Measurements from ENCODE around the gene RORC.
"Not testable (repeated sequence)": the region's sequence is repeated elsewhere in the genome, so short reads cannot be mapped to it uniquely, and the experiment has no call there.

The RORC gene

DNA sequence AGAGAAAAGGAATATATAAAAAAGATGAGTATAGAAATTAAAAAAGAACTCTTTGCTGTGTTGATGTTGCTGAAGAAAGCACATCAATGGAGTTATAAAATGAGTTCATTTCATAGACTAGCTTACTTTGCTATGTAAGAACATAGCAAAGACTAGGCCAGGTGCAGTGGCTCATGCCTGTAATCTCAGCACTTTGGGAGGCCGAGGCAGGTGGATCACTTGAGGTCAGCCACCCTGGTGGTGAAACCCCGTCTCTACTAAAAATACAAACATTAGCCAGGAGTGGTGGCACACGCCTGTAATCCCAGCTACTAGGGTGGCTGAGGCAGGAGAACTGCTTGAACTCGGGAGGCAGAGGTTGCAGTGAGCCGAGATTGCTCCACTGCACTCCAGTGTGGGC, 49.6 kb downstream of the RORC start:
- not testable (repeated sequence) for H3K4me1 ChIP-seq (ENCODE audit: insufficient read depth, low read length); H3K9ac ChIP-seq (ENCODE audit: low read depth, low read length); H3K27ac ChIP-seq (ENCODE audit: low read depth, low read length); H3K27me3 ChIP-seq (ENCODE audit: insufficient read depth, low read length); H3K4me3 ChIP-seq (ENCODE audit: low read length); H3K9me3 ChIP-seq (ENCODE audit: insufficient read depth, low read depth, low read length)
- WGBS, result 83% methylated on average over 5 of the region's 5 CpGs
- peaks cover 36% of the 10 kb centered on the region for H3K36me3 ChIP-seq (ENCODE audit: insufficient read depth, low read length)

DNA sequence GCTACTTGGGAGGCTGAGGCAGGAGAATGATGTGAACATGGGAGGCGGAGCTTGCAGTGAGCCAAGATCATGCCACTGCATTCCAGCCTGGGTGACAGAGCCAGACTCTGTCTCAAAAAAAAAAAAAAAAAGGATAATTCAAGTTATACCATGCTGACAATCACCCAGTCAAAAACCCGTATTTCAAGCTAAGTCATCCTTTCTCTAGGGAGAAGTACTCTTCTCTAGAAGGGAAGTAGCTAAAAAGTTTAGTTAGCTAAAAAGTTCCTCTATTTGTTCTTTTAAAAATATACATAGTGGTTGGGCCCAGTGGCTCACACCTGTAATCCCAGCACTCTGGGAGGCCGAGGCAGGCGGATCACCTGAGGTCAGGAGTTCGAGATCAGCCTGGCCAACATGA, 50.9 kb downstream of the RORC start:
- H3K9ac ChIP-seq (ENCODE audit: low read depth, low read length); H3K4me3 ChIP-seq (ENCODE audit: low read length); H3K4me1 ChIP-seq (ENCODE audit: insufficient read depth, low read length); H3K27me3 ChIP-seq (ENCODE audit: insufficient read depth, low read length); H3K27ac ChIP-seq (ENCODE audit: low read depth, low read length); H3K9me3 ChIP-seq (ENCODE audit: insufficient read depth, low read depth, low read length): not testable (repeated sequence)
- 95% methylated on average over 4 of the region's 5 CpGs for WGBS
- H3K36me3 ChIP-seq (ENCODE audit: insufficient read depth, low read length), result peaks cover 48% of the 10 kb centered on the region

DNA sequence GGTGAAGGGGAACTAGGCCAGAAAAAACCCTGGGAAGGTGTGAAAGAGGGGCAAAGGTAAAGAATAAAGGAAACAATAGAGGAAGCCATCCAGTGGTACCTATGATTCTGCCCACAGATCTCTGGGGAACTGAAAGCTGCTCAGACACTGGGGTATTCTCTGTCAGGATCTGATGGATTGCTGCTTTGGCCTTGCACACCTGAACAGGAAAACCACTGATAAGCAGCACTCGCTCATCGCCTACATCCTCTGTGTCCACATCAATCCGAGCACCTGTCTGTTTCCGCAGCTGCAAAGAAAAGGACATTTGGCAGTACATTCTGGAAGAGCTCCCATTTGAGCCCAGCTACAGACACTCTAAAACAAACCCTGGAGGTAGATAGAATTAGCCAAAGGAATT, 51.8 kb downstream of the RORC start:
- Histone ChIP-seq H3K4me3 (ENCODE audit: low read length) (no peak overlapping the region), H3K4me1 (ENCODE audit: insufficient read depth, low read length) (no peaks in the 10 kb centered on the region), H3K9ac (ENCODE audit: low read depth, low read length) (no peak overlapping the region), H3K36me3 (ENCODE audit: insufficient read depth, low read length) (peaks cover 57% of the 10 kb centered on the region), H3K9me3 (ENCODE audit: insufficient read depth, low read depth, low read length) (no peaks in the 10 kb centered on the region), H3K27me3 (ENCODE audit: insufficient read depth, low read length) (no peaks in the 10 kb centered on the region), H3K27ac (ENCODE audit: low read depth, low read length) (no peak overlapping the region)
- over 99% methylated on average over 4 of the region's 4 CpGs for WGBS

DNA sequence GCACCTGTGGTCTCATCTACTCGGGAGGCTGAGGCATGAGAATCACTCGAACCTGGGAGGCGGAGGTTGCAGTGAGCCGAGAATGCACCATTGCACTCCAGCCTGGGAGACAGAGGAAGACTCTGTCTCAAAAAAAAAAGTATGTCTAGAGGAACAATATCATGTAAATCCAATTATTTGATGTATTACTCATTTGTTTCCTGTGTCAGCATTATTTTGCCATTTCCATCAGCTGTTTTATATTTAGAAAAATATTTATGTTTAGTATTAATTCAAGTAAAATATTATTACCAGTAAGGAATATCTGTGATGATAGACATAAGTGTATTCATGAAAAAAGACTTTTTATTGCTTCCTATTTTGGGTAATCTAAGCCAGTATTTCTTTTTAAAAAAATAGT, 54.3 kb downstream of the RORC start:
- Histone ChIP-seq H3K4me3 (ENCODE audit: low read length) (no peak overlapping the region), H3K9me3 (ENCODE audit: insufficient read depth, low read depth, low read length) (no peaks in the 10 kb centered on the region), H3K27me3 (ENCODE audit: insufficient read depth, low read length) (no peaks in the 10 kb centered on the region), H3K9ac (ENCODE audit: low read depth, low read length) (no peak overlapping the region), H3K4me1 (ENCODE audit: insufficient read depth, low read length) (no peaks in the 10 kb centered on the region), H3K27ac (ENCODE audit: low read depth, low read length) (no peak overlapping the region), H3K36me3 (ENCODE audit: insufficient read depth, low read length) (peaks cover 65% of the 10 kb centered on the region)
- 85% methylated on average over 4 of the region's 4 CpGs for WGBS

DNA sequence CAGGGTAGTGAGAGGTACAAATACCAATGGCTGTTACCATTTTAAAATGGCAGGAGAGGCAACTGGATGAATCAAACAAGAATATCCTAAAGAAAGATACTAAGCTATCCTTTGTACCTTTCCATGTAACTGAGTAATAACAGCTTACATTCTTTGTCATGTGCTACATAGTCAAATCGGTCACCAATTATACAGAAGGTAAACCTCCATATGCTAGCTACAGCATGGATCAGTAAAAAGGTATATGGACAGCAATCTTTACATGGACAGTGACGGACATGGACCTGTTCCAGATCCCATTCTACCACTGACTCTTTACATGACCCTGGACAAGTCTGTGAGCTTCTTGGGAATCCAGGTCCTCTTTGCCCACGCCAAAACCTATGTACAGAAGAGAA, 54.9 kb downstream of the RORC start:
- 88% methylated on average over 3 of the region's 3 CpGs for WGBS
- no peaks in the 10 kb centered on the region for H3K4me1 ChIP-seq (ENCODE audit: insufficient read depth, low read length)
- peaks cover 62% of the 10 kb centered on the region for H3K36me3 ChIP-seq (ENCODE audit: insufficient read depth, low read length)
- H3K27me3 ChIP-seq (ENCODE audit: insufficient read depth, low read length), result no peaks in the 10 kb centered on the region
- no peaks in the 10 kb centered on the region for H3K9me3 ChIP-seq (ENCODE audit: insufficient read depth, low read depth, low read length)
- no peak overlapping the region for H3K27ac ChIP-seq (ENCODE audit: low read depth, low read length)
- no peak overlapping the region for H3K4me3 ChIP-seq (ENCODE audit: low read length)
- H3K9ac ChIP-seq (ENCODE audit: low read depth, low read length), result no peak overlapping the region

DNA sequence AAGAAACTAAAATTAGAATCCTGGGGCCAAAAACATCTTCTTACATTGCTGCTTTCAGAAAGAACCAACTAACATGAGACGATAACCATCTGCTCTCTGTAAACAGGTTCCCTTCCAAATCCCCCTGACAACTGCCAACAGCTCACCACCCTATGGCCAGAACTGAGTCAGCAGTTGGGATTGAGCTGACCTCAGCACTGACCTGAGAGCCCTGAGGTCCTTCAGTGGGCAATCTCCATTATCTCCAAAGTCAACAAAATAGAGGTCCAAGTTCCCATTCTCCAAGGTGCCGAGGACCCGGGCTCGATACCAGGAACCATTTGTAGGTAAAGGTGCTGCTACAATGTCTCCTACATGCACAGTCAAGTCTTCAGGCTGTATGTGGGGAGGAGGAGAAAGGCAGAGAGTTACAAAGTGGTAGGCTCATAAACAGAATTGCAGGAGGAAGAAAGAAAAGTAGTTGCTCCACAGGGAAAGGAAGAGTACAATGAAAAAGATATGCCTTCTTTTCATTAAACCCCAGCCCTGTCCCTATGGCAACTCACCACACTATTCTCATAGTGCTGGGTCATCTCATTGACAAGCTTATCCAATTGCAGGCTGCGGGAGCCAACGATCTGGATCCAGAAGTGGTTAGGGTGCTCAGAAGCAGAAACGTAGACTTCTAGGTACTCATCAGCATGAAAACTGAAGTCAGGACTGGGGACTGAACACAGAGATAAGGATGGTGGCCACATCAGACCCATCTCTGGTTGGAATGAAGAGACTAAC, 55.5 kb downstream of the RORC start:
- Histone ChIP-seq H3K27ac (ENCODE audit: low read depth, low read length) (no peak overlapping the region), H3K4me1 (ENCODE audit: insufficient read depth, low read length) (no peaks in the 10 kb centered on the region), H3K9me3 (ENCODE audit: insufficient read depth, low read depth, low read length) (no peaks in the 10 kb centered on the region), H3K27me3 (ENCODE audit: insufficient read depth, low read length) (no peaks in the 10 kb centered on the region), H3K9ac (ENCODE audit: low read depth, low read length) (no peak overlapping the region), H3K36me3 (ENCODE audit: insufficient read depth, low read length) (peaks cover 57% of the 10 kb centered on the region), H3K4me3 (ENCODE audit: low read length) (no peak overlapping the region)
- 95% methylated on average over 7 of the region's 7 CpGs for WGBS

DNA sequence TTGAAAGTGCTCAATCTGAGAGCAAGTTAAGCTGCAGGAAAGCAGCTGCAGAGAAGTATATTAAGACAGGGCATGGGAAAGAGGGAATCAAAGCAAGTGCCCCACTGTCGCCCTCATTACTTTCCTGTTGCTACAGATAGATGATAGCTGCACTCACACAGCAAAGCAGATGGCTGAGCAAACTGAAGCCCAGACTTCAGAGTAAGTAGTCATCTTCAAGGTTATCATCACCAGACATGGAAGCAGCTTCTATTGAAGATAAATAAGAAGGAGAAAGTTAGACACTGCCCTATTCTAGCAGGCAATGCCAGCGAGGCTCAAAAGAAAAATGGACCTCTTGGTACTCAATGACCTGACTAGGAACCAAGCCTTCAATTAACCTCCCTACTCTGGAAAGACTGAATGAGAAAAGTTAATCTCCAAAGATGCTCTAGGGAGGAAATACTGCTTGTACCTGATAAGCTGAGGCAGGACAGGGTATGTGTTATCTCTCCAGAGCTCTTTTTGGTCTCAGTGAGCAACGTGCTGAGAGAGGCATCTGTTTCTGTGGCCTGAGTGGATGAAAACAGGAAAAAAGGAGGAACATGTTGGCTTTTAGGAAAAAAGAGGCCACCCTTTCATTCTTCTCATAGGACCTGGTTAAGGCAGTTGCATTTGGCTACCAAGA, 57.2 kb downstream of the RORC start:
- Histone ChIP-seq H3K4me3 (ENCODE audit: low read length) (no peak overlapping the region), H3K4me1 (ENCODE audit: insufficient read depth, low read length) (no peaks in the 10 kb centered on the region), H3K27me3 (ENCODE audit: insufficient read depth, low read length) (no peaks in the 10 kb centered on the region), H3K9me3 (ENCODE audit: insufficient read depth, low read depth, low read length) (no peaks in the 10 kb centered on the region), H3K9ac (ENCODE audit: low read depth, low read length) (no peak overlapping the region), H3K36me3 (ENCODE audit: insufficient read depth, low read length) (peaks cover 51% of the 10 kb centered on the region), H3K27ac (ENCODE audit: low read depth, low read length) (no peak overlapping the region)
- WGBS, result 90% methylated on average over 3 of the region's 3 CpGs

DNA sequence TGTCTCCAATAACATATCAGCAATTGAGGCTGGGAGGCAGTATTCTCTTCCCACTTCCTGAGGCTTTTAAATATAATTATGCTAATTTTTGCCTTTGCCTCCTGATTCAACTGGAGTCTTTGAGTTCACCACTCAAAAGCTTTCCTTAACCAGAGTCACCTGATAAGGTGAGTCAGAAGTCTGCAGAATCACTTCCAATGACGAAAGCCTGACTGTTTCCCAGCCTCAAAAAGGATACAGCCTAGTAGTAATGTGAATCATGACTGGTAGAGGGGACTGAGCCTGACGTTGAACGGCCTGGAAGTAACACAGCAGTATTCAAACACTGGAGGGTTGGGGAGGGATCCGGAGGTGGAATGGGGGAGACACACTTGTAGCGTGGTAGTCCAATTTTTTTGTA, 57.9 kb downstream of the RORC start:
- WGBS, result 84% methylated on average over 5 of the region's 5 CpGs
- no peak overlapping the region for H3K27ac ChIP-seq (ENCODE audit: low read depth, low read length)
- no peak overlapping the region for H3K4me3 ChIP-seq (ENCODE audit: low read length)
- no peaks in the 10 kb centered on the region for H3K27me3 ChIP-seq (ENCODE audit: insufficient read depth, low read length)
- no peaks in the 10 kb centered on the region for H3K4me1 ChIP-seq (ENCODE audit: insufficient read depth, low read length)
- peaks cover 46% of the 10 kb centered on the region for H3K36me3 ChIP-seq (ENCODE audit: insufficient read depth, low read length)
- no peaks in the 10 kb centered on the region for H3K9me3 ChIP-seq (ENCODE audit: insufficient read depth, low read depth, low read length)
- no peak overlapping the region for H3K9ac ChIP-seq (ENCODE audit: low read depth, low read length)

DNA sequence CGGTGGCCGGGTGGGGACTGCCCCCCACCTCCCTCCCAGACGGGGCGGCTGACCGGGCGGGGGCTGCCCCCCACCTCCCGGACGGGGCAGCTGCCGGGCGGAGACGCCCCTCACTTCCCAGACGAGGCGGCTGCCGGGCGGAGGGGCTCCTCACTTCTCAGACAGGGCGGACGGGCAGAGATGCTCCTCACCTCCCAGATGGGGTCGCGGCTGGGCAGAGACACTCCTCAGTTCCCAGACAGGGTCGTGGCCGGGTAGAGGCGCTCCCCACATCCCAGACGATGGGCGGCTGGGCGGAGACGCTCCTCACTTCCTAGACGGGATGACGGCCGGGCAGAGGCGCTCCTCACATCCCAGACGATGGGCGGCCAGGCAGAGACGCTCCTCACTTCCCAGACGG, 62.3 kb downstream of the RORC start:
- H3K4me3 ChIP-seq (ENCODE audit: low read length); H3K9me3 ChIP-seq (ENCODE audit: insufficient read depth, low read depth, low read length); H3K4me1 ChIP-seq (ENCODE audit: insufficient read depth, low read length); H3K27ac ChIP-seq (ENCODE audit: low read depth, low read length); H3K9ac ChIP-seq (ENCODE audit: low read depth, low read length); H3K36me3 ChIP-seq (ENCODE audit: insufficient read depth, low read length); H3K27me3 ChIP-seq (ENCODE audit: insufficient read depth, low read length): not testable (repeated sequence)
- WGBS, result 92% methylated on average over 33 of the region's 34 CpGs

DNA sequence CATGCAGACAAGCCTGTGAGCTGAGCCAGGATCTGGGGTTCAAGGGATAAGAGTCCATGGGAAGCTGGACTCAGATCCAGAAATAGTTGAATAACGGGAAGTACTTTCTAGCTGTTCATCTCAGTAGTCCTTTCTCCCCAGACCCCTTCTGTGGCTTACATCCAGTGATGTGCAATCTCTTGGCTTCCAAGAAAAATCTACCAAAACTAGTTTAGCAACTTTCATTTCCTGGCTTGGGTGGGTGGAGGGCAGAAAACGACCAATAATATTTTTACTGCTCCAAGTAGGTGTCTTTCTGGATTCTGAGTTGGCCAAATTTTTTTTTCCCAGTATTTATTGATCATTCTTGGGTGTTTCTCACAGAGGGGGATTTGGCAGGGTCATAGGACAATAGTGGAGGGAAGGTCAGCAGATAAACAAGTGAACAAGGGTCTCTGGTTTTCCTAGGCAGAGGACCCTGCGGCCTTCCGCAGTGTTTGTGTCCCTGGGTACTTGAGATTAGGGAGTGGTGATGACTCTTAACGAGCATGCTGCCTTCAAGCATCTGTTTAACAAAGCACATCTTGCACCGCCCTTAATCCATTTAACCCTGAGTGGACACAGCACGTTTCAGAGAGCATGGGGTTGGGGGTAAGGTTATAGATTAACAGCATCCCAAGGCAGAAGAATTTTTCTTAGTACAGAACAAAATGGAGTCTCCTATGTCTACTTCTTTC, 63.1 kb downstream of the RORC start:
- H3K27ac ChIP-seq (ENCODE audit: low read depth, low read length); H3K9ac ChIP-seq (ENCODE audit: low read depth, low read length); H3K4me1 ChIP-seq (ENCODE audit: insufficient read depth, low read length); H3K4me3 ChIP-seq (ENCODE audit: low read length); H3K27me3 ChIP-seq (ENCODE audit: insufficient read depth, low read length); H3K36me3 ChIP-seq (ENCODE audit: insufficient read depth, low read length); H3K9me3 ChIP-seq (ENCODE audit: insufficient read depth, low read depth, low read length): not testable (repeated sequence)
- WGBS, result 91% methylated on average over 2 of the region's 7 CpGs

DNA sequence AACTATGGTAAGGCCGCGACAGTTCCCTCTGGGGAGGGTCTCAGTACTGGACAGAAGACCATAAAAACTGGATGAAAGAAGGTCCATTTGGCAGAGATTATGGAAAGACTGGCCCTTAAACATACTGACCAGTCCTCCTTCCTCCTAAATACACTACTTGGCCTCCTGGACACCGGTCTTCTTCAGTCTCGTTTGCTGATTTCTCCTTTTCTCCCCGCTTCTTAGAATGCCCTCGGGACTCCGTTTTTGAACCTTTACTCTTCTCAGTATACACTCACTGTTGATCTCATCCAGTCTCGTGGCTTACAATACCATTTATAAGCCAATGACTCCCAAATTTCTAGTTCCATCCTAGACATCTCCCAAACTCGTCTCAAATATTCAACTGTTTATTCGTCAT, 67.6 kb downstream of the RORC start:
- Histone ChIP-seq H3K27ac (ENCODE audit: low read depth, low read length) (peak overlapping the region; percentile 12), H3K27me3 (ENCODE audit: insufficient read depth, low read length) (no peaks in the 10 kb centered on the region), H3K36me3 (ENCODE audit: insufficient read depth, low read length) (peaks cover 31% of the 10 kb centered on the region), H3K4me3 (ENCODE audit: low read length) (peak overlapping the region; percentile 95), H3K9me3 (ENCODE audit: insufficient read depth, low read depth, low read length) (no peaks in the 10 kb centered on the region), H3K4me1 (ENCODE audit: insufficient read depth, low read length) (peaks cover 13% of the 10 kb centered on the region), H3K9ac (ENCODE audit: low read depth, low read length) (peak overlapping the region; percentile 92)
- WGBS, result 78% methylated on average over 10 of the region's 10 CpGs

Data from HUES64 (cell line).